Stimulated activated CD4-positive, alpha-beta T cell treated with anti-CD3 and anti-CD28 coated beads, Interleukin-4, amount 100 ng/mL, for 1 hour (primary cell): ENCODE results near the gene CACNB2.

Source experiments
- DNase-seq: peaks from one replicate; pipeline ENCODE4 v3.0.0-alpha.2; 2020

Gene CACNB2

GRCh38 chr10:18351421-18351820 is 211.2 kb downstream of the CACNB2 start:
- no peak for DNase-seq

- DNase-seq: no peak
Observed at GRCh38 chr10:18352175-18352574, 212.0 kb downstream of the CACNB2 start.

GRCh38 chr10:18359812-18360211 is 219.6 kb downstream of the CACNB2 start:
- no peak for DNase-seq

GRCh38 chr10:18362892-18363291 is 222.7 kb downstream of the CACNB2 start:
- DNase-seq: no peak

- DNase-seq: no peak
Observed at GRCh38 chr10:18364987-18365775, 225.0 kb downstream of the CACNB2 start.

- no peak for DNase-seq
Observed at GRCh38 chr10:18367840-18368239, 227.6 kb downstream of the CACNB2 start.

GRCh38 chr10:18368273-18368672 is 228.0 kb downstream of the CACNB2 start:
- DNase-seq: no peak

- DNase-seq: no peak
Observed at GRCh38 chr10:18368682-18369081, 228.5 kb downstream of the CACNB2 start.

- DNase-seq: no peak
Observed at GRCh38 chr10:18369859-18370473, 229.7 kb downstream of the CACNB2 start.

GRCh38 chr10:18376650-18377049 is 236.4 kb downstream of the CACNB2 start:
- DNase-seq: no peak

- DNase-seq: no peak
Observed at GRCh38 chr10:18377898-18378297, 237.7 kb downstream of the CACNB2 start.

- DNase-seq: no peak
Observed at GRCh38 chr10:18378766-18379165, 238.5 kb downstream of the CACNB2 start.

GRCh38 chr10:18381679-18382078 is 241.5 kb downstream of the CACNB2 start:
- DNase-seq: no peak

GRCh38 chr10:18397906-18398305 is 257.7 kb downstream of the CACNB2 start:
- no peak for DNase-seq

GRCh38 chr10:18399158-18399557 is 258.9 kb downstream of the CACNB2 start:
- no peak for DNase-seq

GRCh38 chr10:18400201-18400905 is 260.1 kb downstream of the CACNB2 start:
- no peak for DNase-seq

GRCh38 chr10:18400906-18401245 is 260.7 kb downstream of the CACNB2 start:
- DNase-seq: no peak

GRCh38 chr10:18401416-18402195 is 261.4 kb downstream of the CACNB2 start:
- DNase-seq: no peak

GRCh38 chr10:18402853-18403252 is 262.6 kb downstream of the CACNB2 start:
- DNase-seq: no peak

- DNase-seq: no peak
Observed at GRCh38 chr10:18404530-18404929, 264.3 kb downstream of the CACNB2 start.

- no peak for DNase-seq
Observed at GRCh38 chr10:18406136-18406535, 265.9 kb downstream of the CACNB2 start.

- no peak for DNase-seq
Observed at GRCh38 chr10:18409599-18410397, 269.6 kb downstream of the CACNB2 start.
